Measurements from ENCODE around the gene CKLF.

DNA sequence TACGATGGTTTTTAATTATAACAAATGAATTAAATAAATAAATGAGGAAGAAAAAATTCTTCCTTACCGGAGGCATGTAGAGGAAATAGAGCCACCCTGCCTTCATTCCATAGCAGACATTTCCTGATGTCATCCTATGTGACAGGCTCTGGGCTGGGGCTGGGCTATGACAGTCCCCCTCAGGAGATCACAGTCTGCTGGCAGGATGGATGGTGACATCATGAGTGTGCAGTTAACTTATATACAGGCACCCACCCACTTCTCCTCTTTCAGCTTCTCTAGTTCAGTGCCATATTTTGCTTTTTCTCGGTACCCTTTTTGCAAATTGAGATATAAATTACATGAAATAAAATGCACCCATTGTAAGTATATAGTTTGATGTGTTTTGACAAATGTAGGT is 45.7 kb downstream of the CKLF start:
- TF ChIP-seq, protein P1, sequence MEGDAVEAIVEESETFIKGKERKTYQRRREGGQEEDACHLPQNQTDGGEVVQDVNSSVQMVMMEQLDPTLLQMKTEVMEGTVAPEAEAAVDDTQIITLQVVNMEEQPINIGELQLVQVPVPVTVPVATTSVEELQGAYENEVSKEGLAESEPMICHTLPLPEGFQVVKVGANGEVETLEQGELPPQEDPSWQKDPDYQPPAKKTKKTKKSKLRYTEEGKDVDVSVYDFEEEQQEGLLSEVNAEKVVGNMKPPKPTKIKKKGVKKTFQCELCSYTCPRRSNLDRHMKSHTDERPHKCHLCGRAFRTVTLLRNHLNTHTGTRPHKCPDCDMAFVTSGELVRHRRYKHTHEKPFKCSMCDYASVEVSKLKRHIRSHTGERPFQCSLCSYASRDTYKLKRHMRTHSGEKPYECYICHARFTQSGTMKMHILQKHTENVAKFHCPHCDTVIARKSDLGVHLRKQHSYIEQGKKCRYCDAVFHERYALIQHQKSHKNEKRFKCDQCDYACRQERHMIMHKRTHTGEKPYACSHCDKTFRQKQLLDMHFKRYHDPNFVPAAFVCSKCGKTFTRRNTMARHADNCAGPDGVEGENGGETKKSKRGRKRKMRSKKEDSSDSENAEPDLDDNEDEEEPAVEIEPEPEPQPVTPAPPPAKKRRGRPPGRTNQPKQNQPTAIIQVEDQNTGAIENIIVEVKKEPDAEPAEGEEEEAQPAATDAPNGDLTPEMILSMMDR (conservative IDR thresholded peaks at IDR 0.05 in 1 of 2, IDR thresholded peaks at IDR 0.05 in 1 of 2; ENCODE audit: extremely low read depth in 1 of 2, insufficient read depth in 1 of 2, low read depth in 1 of 2, low read length in 2 of 2), result no peak
- TF ChIP-seq EZH2 (IDR thresholded peaks at IDR 0.05; ENCODE audit: borderline replicate concordance, low read length), result no peak

Measured in mammary epithelial cell (primary cell).